ENCODE results near the gene KCNIP1.

- TF ChIP-seq CTCF (IDR thresholded peaks at IDR 0.05; ENCODE audit: insufficient read depth, low read length, poor library complexity, severe bottlenecking): no peak
- TF ChIP-seq EZH2phosphoT487 (conservative IDR thresholded peaks at IDR 0.05; ENCODE audit: low read length): no peak
Measured at GRCh38 chr5:170662966-170663365, 159.1 kb downstream of the KCNIP1 start.

All from SU-DHL-6 (cell line).